ENCODE results near the gene NKX2-1.
"Not testable (repeated sequence)": the region's sequence is repeated elsewhere in the genome, so short reads cannot be mapped to it uniquely, and the experiment has no call there.

The NKX2-1 gene

DNA sequence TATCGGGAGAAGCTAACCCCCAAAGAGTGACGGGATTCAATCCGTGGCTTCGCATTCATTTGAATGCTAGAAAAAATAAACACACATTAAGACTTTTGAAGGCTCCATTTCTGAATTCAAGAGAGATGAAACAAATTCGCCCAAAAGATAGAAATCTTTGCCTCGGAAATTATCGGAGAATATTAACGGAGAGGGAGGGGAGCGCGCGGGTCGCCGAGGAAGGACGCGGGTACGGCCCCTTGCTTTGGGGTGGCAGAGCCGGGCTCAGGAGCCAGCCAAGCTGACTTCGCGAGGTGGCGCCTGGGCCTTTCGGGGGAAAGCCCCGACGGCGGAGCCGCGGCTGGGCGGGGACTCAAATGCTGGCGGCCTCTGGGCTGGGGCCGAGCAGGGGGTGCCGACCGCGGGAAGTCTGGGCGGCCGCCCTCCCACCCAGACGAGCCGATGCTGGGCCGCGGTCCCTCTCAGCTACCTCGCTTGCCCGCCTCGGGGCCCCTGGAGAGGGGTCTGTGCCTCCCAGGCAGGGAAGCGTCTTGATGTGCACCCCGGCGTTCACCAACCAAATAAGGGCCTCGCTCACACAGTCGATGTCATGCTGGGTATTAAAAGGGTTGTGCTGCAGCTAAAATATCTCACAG lies 14.7 kb downstream of the NKX2-1 start:
- DNase-seq = no peak

DNA sequence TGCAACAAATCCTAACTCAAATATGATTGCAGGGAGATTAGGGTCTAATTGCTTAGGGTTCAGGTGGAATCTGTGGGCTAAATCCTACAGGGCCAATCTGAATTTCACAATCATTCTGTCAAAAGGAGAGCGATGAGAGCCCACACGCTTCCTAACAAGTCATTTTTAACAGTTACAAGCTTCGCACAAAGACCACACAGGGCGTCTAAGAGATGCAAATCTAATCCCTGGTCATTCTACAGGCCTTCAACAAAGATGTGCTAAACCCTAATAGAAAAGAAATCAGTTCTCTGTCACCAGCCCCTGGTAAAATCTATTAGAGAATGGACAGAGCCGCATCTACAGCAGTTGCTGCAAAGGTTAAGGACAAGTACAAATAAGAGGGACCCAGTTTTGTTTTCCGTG lies 15.3 kb downstream of the NKX2-1 start:
- DNase-seq = no peak

DNA sequence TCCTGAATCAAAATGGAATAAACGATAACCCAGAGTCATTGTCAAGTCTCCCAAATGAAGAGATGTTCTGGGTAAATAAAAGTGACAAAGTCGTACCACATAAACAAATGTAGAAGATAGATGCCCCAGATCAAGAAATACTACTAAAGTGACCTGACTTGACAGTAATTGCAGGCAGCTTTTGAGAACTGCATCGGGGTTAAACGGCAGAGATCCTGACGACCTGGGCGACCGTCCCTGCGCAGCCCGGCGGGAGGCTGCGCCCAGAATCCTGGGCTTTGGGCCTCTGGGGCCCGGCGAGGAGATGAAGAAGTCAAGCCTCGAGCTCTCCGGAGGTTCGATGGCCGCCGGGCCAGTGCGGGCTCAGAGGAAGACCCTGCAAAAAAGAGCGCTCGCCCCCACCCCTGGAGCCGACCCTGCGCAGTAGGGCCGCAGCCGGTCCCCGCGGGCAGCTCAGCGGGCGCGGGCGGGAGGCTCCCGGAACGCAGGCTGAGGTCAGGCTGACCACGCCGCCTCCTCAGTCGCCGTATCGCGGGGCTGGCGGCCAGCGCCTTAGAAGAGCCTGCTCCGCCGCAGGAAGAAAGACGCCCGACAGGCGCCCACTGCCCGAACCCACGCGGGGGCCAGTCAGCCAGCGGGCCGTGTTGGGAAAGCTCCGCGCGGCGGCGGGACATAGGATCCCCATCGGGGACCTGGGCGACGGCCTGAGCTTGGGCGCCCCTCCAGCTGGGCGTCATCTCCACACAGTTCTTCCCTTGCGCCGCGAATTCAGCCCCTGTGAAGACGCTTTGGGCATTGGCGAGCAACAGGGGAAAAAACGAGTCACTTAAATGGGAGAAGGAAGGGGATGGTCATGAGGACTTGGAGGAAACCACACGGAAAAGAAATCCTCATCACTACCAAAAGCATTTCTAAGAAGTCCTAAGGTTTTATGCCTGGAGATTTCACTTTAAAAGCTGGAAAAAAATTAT lies 16.0 kb downstream of the NKX2-1 start:
- no peak for DNase-seq

DNA sequence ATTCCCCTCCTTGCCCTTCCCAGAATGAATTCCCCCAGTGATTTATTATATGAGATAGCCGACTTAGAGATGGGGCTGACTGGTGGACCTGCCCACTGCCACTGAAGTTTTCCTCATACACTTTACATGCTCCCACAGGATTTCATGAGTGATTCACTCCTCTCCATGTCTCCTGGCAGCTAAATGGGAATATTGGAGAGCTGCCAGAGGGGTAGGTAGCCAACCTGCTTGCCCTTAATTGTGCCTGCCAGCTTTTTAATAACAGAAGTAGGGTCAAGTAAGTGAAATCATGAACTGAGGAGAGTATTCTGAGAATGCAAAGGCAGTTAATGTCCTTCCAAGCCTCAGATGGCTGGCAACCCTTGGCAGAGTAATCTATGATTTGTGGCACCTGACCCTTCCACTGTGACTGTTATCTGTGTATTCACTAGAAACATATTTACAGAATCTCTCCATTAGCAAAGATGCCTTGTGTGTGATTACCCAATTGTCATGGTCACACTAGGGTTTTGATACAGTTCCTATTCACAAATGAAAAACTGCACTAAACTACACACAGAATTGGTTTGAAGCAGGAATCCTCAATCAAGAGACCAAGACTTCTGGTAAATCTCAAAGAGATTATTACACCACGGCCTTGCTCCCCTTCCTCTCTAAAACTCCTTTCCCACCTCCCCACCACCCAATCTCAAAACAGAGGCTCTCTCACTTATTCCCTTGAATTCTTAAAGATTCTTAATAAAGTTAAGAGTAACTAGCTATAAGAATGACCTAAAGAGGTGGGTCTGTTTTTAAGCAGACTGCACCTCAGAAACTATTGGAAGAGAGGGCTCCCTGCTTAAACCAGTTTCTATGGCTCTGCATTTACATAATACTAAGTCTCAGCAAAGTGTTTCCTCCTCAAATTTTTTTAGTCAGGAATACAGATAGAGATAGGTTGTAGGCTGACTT lies 17.2 kb downstream of the NKX2-1 start:
- no peak for DNase-seq

DNA sequence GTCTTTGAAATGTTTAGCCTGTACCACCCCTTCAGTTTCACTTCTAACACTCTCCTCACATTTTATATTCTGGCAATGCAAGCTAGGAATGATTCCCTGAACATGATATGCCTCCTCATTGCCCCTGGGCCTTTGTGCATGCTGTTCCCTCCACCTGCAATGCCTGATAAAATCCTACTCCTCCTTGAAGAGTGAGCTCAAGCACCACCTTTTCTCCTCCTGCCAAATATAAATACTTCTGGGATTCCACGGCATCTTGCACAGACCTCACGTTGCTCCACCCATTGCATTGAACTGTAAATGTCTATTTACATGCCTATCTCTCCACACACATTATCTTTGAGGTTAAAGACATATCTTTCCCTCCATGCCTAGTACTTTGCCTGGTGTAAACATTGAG lies 21.1 kb downstream of the NKX2-1 start:
- no peak for DNase-seq

DNA sequence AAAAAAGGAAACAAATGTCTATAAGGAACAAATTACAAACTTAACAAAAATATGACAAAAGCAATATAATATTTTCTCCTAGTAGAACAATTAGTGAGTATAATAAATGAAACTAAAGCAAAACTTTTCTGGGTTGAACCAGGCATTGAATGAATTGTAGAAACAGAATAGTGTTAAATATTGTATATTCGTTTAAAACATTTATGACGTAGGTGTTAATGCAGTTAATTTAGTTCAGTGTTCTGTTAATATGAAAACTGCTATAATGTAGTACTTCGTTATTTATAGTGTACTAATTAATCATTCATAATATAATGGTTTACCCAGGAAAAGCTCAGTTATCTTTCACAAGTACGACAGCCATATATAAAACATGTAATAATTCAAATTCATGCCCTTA lies 23.7 kb downstream of the NKX2-1 start:
- no peak for DNase-seq

DNA sequence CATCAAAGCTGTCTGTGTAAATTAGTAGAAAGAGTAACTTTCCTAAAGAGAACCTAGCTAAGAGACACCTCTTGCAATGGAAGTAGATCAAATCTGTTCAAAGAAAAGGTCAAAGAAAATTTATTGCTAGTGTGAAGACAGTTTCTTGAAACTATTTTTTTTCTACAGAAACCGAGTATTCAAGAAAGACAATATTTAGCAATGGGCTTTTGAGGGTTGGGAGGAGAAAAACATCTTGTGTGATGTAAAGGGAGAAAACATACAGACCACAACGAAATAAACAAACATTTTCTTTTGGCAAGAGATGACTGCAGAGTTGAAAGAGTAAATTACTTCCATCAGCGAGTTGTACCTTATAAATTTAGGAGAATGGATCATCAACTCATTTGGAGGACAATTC lies 24.4 kb downstream of the NKX2-1 start:
- DNase-seq = no peak

DNA sequence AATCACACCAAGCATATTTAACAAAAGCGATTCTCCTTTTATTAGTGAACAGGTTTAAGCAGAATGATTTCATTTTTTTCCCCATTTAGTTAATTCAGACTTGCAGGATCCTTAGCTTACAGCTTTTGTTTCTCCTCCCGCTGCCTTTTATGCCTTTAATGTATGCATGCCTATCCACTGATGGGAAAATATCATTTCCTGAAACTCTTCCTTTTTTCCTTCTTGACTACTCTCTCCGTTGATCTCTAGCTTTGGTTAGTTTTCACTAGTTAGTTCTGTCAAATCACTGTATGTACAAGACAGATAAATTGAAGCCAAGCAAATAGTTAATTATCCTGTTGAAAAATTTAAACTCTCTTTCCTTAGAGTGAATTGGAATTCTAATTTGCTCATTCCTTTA lies 26.3 kb downstream of the NKX2-1 start:
- no peak for DNase-seq

DNA sequence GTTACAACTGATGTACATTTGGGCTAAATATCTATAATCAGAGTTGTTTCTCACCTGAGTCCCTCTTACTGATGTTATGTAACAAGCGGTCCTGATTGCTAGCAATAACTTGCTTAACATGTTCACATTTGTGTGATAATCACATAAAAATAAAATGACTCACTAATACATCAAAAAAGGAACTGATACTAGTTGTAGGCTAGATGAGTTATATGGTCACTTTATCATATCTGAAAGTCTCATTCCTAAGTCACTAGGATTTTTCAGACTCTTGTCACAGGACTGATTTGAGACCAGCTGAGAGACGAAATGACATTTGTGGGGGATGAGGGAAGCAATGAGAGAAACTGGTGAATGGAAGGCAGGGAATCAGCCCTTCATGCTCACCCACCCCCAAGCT lies 34.3 kb downstream of the NKX2-1 start:
- no peak for DNase-seq

DNA sequence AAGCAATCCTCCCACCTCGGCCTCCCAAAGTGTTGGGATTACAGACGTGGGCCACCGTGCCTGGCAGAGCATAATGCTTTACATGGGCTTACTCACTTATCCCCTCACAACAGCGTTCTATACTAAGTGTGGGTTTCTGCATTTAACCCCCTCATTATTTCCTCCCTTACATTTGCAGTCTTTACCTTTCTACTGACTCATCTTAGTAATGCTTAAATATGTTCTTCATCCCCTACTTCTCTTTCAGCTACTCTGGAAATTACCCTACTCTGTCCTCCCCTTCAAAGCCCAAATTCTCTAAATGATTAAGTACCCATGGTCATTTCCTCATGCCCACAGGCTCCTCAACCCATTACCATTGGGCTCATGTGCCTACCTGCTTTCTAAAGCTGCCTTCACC lies 40.7 kb downstream of the NKX2-1 start:
- no peak for DNase-seq

DNA sequence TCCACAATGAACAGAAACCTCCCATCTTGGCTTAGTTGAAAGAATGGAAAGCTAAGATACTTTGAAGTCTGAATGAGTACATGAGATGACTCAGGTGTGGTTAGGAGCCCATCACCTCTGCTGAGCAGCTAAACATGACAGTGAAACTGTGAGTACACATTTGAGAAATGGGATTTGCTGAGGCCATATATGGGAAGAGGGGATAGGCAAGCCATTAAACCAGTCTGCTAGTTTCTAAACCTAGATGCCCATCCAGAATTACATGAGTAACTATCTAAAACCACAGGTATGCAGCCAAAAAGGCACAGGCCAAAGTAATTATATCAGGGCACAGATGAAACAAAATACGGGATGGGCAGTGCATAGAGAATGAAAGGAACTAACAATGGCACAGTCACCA lies 41.2 kb downstream of the NKX2-1 start:
- DNase-seq = no peak

DNA sequence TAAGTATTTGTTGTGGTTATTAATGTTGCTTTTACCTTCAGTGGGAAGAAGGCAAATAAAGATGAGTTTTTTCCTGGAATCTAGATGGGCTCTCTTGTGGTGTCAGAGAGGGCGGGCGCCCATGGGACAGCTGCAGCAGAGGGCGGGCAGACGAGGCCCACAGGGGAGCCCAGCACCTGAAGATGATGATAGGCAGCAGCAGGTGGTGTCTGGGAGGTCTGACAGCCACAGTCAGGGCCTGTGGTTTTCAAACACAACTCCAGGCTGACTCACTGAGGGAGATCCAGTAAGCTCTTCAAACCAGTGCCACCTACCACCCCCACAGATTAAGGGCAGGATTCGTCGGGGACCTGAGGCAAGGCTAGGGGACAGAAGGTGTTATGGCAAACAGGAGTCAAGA lies 42.8 kb downstream of the NKX2-1 start:
- no peak for DNase-seq

DNA sequence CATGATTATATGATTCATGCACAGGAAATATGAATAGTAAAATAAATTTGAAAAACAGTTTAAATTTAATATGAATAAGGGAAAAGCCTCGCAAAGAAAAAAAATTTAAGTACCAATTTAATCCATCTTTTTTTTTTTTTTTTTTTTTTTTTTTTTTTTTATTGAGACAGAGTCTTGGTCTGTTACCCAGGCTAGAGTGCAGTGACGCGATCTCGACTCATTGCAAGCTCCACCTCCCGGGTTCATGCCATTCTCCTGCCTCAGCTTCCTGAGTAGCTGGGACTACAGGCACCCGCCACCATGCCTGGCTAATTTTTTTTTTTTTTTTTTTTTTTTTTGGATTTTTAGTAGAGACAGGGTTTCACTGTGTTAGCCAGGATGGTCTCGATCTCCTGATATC lies 44.0 kb downstream of the NKX2-1 start:
- DNase-seq = not testable (repeated sequence)

DNA sequence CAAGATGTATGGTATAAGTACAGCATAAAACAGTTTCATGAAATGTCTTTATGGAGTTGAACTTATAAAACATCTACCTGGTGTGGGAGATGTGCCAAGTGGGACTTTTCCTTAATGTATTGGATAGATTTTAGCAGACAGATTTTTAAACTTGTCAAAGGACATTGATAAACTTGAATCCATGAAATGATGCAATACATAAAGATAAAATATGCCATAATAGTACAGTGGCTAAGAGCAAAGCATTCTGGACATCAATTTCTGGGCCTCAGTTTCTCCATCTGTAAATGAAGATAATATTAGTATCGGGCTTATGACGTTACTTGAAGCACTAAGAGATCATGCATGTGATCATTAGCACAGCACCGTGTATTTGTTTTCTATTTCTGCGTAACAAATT lies 45.4 kb downstream of the NKX2-1 start:
- DNase-seq = no peak

DNA sequence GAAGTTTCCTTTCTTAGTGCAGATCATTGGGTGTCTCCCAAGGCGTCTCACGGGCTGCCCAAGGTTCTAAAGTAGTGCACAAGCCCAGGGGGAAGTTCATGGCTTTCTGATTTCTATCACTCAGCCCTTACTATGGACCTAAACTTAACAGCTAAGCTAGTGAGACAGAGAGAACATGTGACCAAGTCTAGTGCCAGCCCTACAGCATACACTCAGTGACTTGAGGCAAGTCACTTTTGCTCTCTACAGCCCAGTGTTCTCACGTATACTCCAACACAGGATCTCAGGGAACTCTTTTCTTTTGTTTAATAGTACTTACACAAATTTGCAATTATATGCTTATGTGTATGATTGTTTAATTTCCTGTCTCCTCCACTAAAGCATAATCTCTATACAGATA lies 48.6 kb downstream of the NKX2-1 start:
- DNase-seq = no peak

DNA sequence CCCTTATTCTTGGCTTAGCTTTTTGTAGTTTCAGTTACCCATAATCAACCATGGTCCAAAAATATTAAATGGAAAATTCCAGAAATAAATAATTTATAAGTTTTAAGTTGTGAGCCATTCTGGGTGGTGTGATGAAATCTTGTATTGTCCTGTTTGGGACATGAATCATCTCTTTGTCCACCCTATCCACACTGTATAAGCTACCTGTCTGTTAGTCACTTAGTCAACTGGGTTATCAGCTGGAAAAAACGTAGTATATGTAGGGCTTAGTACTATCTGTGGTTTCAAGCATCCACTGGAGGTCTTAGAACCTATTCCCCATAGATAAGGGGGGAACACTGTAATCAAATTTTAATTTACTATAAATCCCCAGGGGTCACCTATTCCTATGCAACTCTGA lies 52.7 kb downstream of the NKX2-1 start:
- DNase-seq = no peak

Data from stimulated activated naive CD4-positive, alpha-beta T cell (primary cell).